AG09309 (cell line): ENCODE measurements around the gene BORCS5.

Experiments used
- DNase-seq: peaks from one replicate; pipeline ENCODE4 v3.0.0-alpha.2; 2010; ENCODE audit warnings: low read depth
- H3K4me3 ChIP-seq: 2 replicates; pipeline ENCODE4 v1.5.1; 2011; ENCODE audit warnings: mild to moderate bottlenecking, low read depth, low read length, moderate library complexity; ENCODE audit not compliant: control insufficient read depth
- CTCF ChIP-seq: IDR thresholded peaks from 2 replicates; pipeline ENCODE4 v1.5.1; 2011; ENCODE audit warnings: mild to moderate bottlenecking, low read depth, low read length, inconsistent platforms; ENCODE audit not compliant: insufficient read depth, control insufficient read depth; ENCODE audit errors: missing control alignments

BORCS5 gene

DNA sequence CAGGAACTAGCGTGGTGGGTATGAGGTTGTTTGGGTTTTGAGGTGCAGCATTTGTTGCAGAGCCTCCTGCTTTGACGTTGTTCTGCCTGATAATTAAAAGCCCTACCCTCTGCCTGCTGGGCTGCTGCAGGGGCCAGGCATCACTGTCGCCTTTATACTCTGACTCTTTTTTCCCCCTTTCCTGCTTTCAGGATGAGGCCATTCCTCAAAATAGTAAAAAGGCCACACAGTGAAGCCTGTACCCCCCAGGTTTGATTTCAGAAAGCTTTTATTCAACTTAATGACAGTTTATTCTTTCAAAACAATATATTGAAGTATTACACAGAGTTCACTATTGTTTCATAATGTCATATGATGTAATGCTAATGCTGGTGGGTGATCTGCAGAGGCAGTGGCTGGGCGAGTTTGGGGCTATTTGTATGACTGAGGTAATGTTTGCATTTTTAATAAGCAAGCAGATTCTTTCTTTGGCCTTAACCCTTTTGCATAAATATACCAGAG is 9.1 kb downstream of the BORCS5 start:
- TF ChIP-seq CTCF, result no peak
- DNase-seq, result no peak
- H3K4me3 ChIP-seq, result no peak overlapping the region

- no peak for TF ChIP-seq CTCF
- no peak for DNase-seq
- no peak overlapping the region for H3K4me3 ChIP-seq
Measured at GRCh38 chr12:12366701-12367481, 10.0 kb downstream of the BORCS5 start.

- H3K4me3 ChIP-seq, result no peak overlapping the region
- no peak for DNase-seq
- TF ChIP-seq CTCF, result no peak
Measured at GRCh38 chr12:12367482-12367998, 10.7 kb downstream of the BORCS5 start.

- TF ChIP-seq CTCF, result no peak
- no peak for DNase-seq
Measured at GRCh38 chr12:12372946-12373722, 16.3 kb downstream of the BORCS5 start.

GRCh38 chr12:12376646-12377448 is 20.0 kb downstream of the BORCS5 start:
- H3K4me3 ChIP-seq, result no peak overlapping the region
- peak; percentile 40 for TF ChIP-seq CTCF
- DNase-seq, result peak; percentile 55

More at GRCh38 chr12:12372946-12373722, 16.3 kb downstream of the BORCS5 start:
- no peak overlapping the region for H3K4me3 ChIP-seq

DNA sequence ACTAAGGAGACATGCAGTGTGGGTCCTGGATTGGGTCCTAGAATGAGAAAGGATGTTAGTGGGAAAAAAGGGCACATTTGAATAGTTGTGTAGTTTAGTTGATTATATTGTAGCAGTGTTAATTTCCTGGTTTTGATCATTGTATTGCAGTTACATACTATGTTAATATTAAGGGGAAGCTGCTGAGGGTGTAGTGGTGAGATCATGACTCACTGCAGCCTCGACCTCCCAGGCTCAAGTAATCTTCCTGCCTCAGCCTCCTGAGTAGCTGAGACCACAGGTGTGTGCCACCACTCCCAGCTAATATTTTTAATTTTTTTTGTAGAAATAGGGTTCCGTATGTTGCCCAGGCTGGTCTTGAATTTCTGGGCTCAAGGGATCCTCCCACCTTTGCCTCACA is 21.7 kb downstream of the BORCS5 start:
- DNase-seq, result no peak
- no peak overlapping the region for H3K4me3 ChIP-seq
- TF ChIP-seq CTCF, result no peak
